ENCODE results near the gene GABPA. TPM values are rescaled to one million over a fixed set of nuclear protein-coding genes. Genes with fewer than 3 reads are reported as not detected.

The GABPA gene
- total and polyA plus RNA-seq, 2 donors (not counting 1 experiment from before 2014, with no cell fraction given): 10.3 to 29.7 TPM

GRCh38 chr21:25760061-25760460 is 25.3 kb downstream of the GABPA start:
- no peak overlapping the region for H3K9ac ChIP-seq (ENCODE audit: low read length)
- ATAC-seq (ENCODE audit: low read depth) (no peak), DNase-seq (no peak)
- ChIA-PET CTCF (no interaction called here), POLR2A (no interaction called here)
- TF ChIP-seq EZH2 (IDR thresholded peaks at IDR 0.05; ENCODE audit: borderline replicate concordance, insufficient read depth, low read depth, low read length, poor library complexity, severe bottlenecking): no peak
- TF ChIP-seq CTCF (IDR thresholded peaks at IDR 0.05): no peak
- H3K4me1 ChIP-seq (ENCODE audit: control insufficient read depth in 2 of 2, insufficient read depth in 2 of 2, low read length in 2 of 2): peaks cover 2 to 4% of the 10 kb centered on the region in 2 donors
- H3K27ac ChIP-seq (ENCODE audit: low read length in 2 of 2): no peak overlapping the region
- H3K9me3 ChIP-seq (ENCODE audit: control extremely low read depth in 1 of 3, control insufficient read depth in 2 of 3, insufficient read depth in 1 of 3, low read length in 2 of 3): no peaks in the 10 kb centered on the region
- peaks cover 4% of the 10 kb centered on the region for H3K79me2 ChIP-seq (ENCODE audit: control insufficient read depth, insufficient read depth, low read length)
- Mint-ChIP-seq H3K27me3 (no peaks in the 10 kb centered on the region), H3K27ac (no peak overlapping the region), H3K4me1 (peaks cover 11% of the 10 kb centered on the region), H3K9me3 (ENCODE audit: insufficient read depth) (no peaks in the 10 kb centered on the region), H3K4me3 (no peak overlapping the region)
- no peak overlapping the region for H2AFZ ChIP-seq (ENCODE audit: insufficient read depth, low read depth, low read length, poor library complexity, severe bottlenecking)
- peaks cover 16% of the 10 kb centered on the region for H4K20me1 ChIP-seq (ENCODE audit: control insufficient read depth, insufficient read depth, low read length, poor library complexity, severe bottlenecking)
- WGBS (ENCODE audit: insufficient coverage): 95% methylated on average over 2 of the region's 3 CpGs
- intact Hi-C loops (cut with micrococcal nuclease): no loop called here
- no peak overlapping the region for H3K4me3 ChIP-seq (ENCODE audit: control extremely low read depth in 1 of 5, extremely low read depth in 1 of 5, insufficient read depth in 1 of 5, low read depth in 2 of 5, low read length in 4 of 5)
- H3K36me3 ChIP-seq (replicated peaks in 1 of 2; ENCODE audit: control extremely low read depth in 1 of 2, control insufficient read depth in 1 of 2, extremely low read depth in 1 of 2, insufficient read depth in 2 of 2, low read length in 1 of 2): peaks cover 22 to 70% of the 10 kb centered on the region in 2 experiments
- no peak overlapping the region for H3K4me2 ChIP-seq (replicated peaks; ENCODE audit: low read depth, low read length, poor library complexity, severe bottlenecking)
- H3K27me3 ChIP-seq (replicated peaks in 1 of 4; ENCODE audit: control extremely low read depth in 1 of 4, control insufficient read depth in 3 of 4, insufficient read depth in 4 of 4, low read length in 3 of 4): no peaks in the 10 kb centered on the region

- no peak for ATAC-seq (ENCODE audit: low read depth)
- H3K27me3 Mint-ChIP-seq: no peaks in the 10 kb centered on the region
- H3K4me1 Mint-ChIP-seq: peaks cover 7% of the 10 kb centered on the region
- H3K27ac Mint-ChIP-seq: no peak overlapping the region
- H3K4me3 Mint-ChIP-seq: no peak overlapping the region
- H3K27me3 ChIP-seq (replicated peaks in 1 of 4; ENCODE audit: control extremely low read depth in 1 of 4, control insufficient read depth in 3 of 4, insufficient read depth in 4 of 4, low read length in 3 of 4): no peaks in the 10 kb centered on the region
- H3K27ac ChIP-seq (ENCODE audit: low read length in 2 of 2): no peak overlapping the region
- peaks cover 4% of the 10 kb centered on the region for H3K79me2 ChIP-seq (ENCODE audit: control insufficient read depth, insufficient read depth, low read length)
- no peak for TF ChIP-seq EZH2 (IDR thresholded peaks at IDR 0.05; ENCODE audit: borderline replicate concordance, insufficient read depth, low read depth, low read length, poor library complexity, severe bottlenecking)
- TF ChIP-seq CTCF (IDR thresholded peaks at IDR 0.05): no peak
- no peaks in the 10 kb centered on the region for H3K9me3 Mint-ChIP-seq (ENCODE audit: insufficient read depth)
- no peak overlapping the region for H3K9ac ChIP-seq (ENCODE audit: low read length)
- peaks cover 14% of the 10 kb centered on the region for H4K20me1 ChIP-seq (ENCODE audit: control insufficient read depth, insufficient read depth, low read length, poor library complexity, severe bottlenecking)
- no peaks in the 10 kb centered on the region for H3K9me3 ChIP-seq (ENCODE audit: control extremely low read depth in 1 of 3, control insufficient read depth in 2 of 3, insufficient read depth in 1 of 3, low read length in 2 of 3)
- H3K4me3 ChIP-seq (ENCODE audit: control extremely low read depth in 1 of 5, extremely low read depth in 1 of 5, insufficient read depth in 1 of 5, low read depth in 2 of 5, low read length in 4 of 5): no peak overlapping the region
- intact Hi-C loops (cut with micrococcal nuclease): no loop called here
- peaks cover 24 to 72% of the 10 kb centered on the region in 2 experiments for H3K36me3 ChIP-seq (replicated peaks in 1 of 2; ENCODE audit: control extremely low read depth in 1 of 2, control insufficient read depth in 1 of 2, extremely low read depth in 1 of 2, insufficient read depth in 2 of 2, low read length in 1 of 2)
- H3K4me2 ChIP-seq (replicated peaks; ENCODE audit: low read depth, low read length, poor library complexity, severe bottlenecking): no peak overlapping the region
- DNase-seq: no peak
- ChIA-PET CTCF (no interaction called here), POLR2A (no interaction called here)
- no peak overlapping the region for H2AFZ ChIP-seq (ENCODE audit: insufficient read depth, low read depth, low read length, poor library complexity, severe bottlenecking)
- WGBS (ENCODE audit: insufficient coverage): no CpG with 5 or more reads among the region's 1 CpG
- H3K4me1 ChIP-seq (ENCODE audit: control insufficient read depth in 2 of 2, insufficient read depth in 2 of 2, low read length in 2 of 2): peaks cover 2 to 4% of the 10 kb centered on the region in 2 donors
Observed at GRCh38 chr21:25760677-25761076, 25.9 kb downstream of the GABPA start.

Measured in B cell (primary cell).